Measurements from ENCODE around the gene IL17REL. TPM values are rescaled to one million over a fixed set of nuclear protein-coding genes. Genes with fewer than 3 reads are reported as not detected.

The IL17REL gene
- total and polyA plus RNA-seq, 2 of the 13 experiments (the other 11 are each of a cell fraction or from before 2014, with no cell fraction given), result not detected

GRCh38 chr22:49970528-49971231, 41.9 kb downstream of the IL17REL start (continued):
- TF ChIP-seq ZHX2 (IDR thresholded peaks at IDR 0.05; ENCODE audit: low read depth) (peak; percentile 69), ZHX2 (CRISPR knock-in tag; IDR thresholded peaks at IDR 0.05; ENCODE audit: borderline replicate concordance) (no peak), ZBTB4 (CRISPR knock-in tag; IDR thresholded peaks at IDR 0.05; ENCODE audit: borderline replicate concordance) (no peak), PREB (CRISPR knock-in tag; IDR thresholded peaks at IDR 0.05) (no peak), ZNF564 (CRISPR knock-in tag; IDR thresholded peaks at IDR 0.05) (peak; percentile 30; the same call in 1 of the 2 replicates), ZFY (CRISPR knock-in tag; IDR thresholded peaks at IDR 0.05) (peak; percentile 65), MYPOP (CRISPR knock-in tag; IDR thresholded peaks at IDR 0.05) (peak; percentile 74; the same call in 1 of the 2 replicates), ZSCAN25 (CRISPR knock-in tag; IDR thresholded peaks at IDR 0.05) (peak; percentile 82; the same call in 1 of the 2 replicates), ZNF75D (CRISPR knock-in tag; IDR thresholded peaks at IDR 0.05; ENCODE audit: borderline replicate concordance) (peak; percentile 85; the same call in 1 of the 2 replicates), ZNF550 (CRISPR knock-in tag; IDR thresholded peaks at IDR 0.05; ENCODE audit: borderline replicate concordance) (no peak; the same call in 1 of the 2 replicates), SNAI1 (CRISPR knock-in tag; IDR thresholded peaks at IDR 0.05; ENCODE audit: borderline replicate concordance) (no peak), YY1 (IDR thresholded peaks at IDR 0.05; ENCODE audit: insufficient read depth, insufficient replicate concordance, low read depth, low read length) (peak; percentile 27), MXD4 (CRISPR knock-in tag; IDR thresholded peaks at IDR 0.05) (peak; percentile 74), DDIT3 (CRISPR knock-in tag; IDR thresholded peaks at IDR 0.05) (no peak), POLR2A (IDR thresholded peaks at IDR 0.05; ENCODE audit: insufficient read depth in 1 of 2, low read depth in 2 of 2, low read length in 2 of 2) (peak in 1 of 2 experiments; percentile 59; a peak in 2 of 4 replicates), MTF2 (CRISPR knock-in tag; IDR thresholded peaks at IDR 0.05; ENCODE audit: borderline replicate concordance) (peak; percentile 48; the same call in 1 of the 2 replicates)

Measured in HepG2 (cell line).